Measurements from ENCODE around the gene FALEC.

Gene FALEC

GRCh38 chr1:150550222-150551050 lies 34.9 kb downstream of the FALEC start:
- CTCF ChIA-PET, result interaction anchor here (3.7 kb wide), 1 partner anchor 10 kb away, joined by 19 read pairs; no protein-coding TSS in a partner anchor
- no peak for DNase-seq (ENCODE audit: extremely low spot score)
- POLR2A ChIA-PET, result interaction anchor here (0.9 to 2.2 kb wide), 4 partner anchors 12 to 79 kb away, joined by 3 to 9 read pairs (median 4); partner anchors contain the start of genes ENSA and MCL1
- no peak for TF ChIP-seq ELF4 (IDR thresholded peaks at IDR 0.05)
- TF ChIP-seq SUZ12 (IDR thresholded peaks at IDR 0.05), result no peak
- no peak for TF ChIP-seq PKNOX1 (IDR thresholded peaks at IDR 0.05)
- no peak for TF ChIP-seq FOXK2 (IDR thresholded peaks at IDR 0.05)
- no peak for TF ChIP-seq FOXA1 (IDR thresholded peaks at IDR 0.05)
- no peak for TF ChIP-seq NFRKB (IDR thresholded peaks at IDR 0.05)
- no peak for TF ChIP-seq LEF1 (IDR thresholded peaks at IDR 0.05; ENCODE audit: borderline replicate concordance)
- TF ChIP-seq ARNT (IDR thresholded peaks at IDR 0.05), result no peak
- no peak for TF ChIP-seq SP1 (IDR thresholded peaks at IDR 0.05)
- no peak for TF ChIP-seq CTBP1 (IDR thresholded peaks at IDR 0.05; ENCODE audit: borderline replicate concordance)
- TF ChIP-seq FOXM1 (IDR thresholded peaks at IDR 0.05; ENCODE audit: borderline replicate concordance), result no peak
- TF ChIP-seq BHLHE40 (IDR thresholded peaks at IDR 0.05; ENCODE audit: borderline replicate concordance), result no peak
- no peak for TF ChIP-seq TARDBP (IDR thresholded peaks at IDR 0.05)
- TF ChIP-seq HDGF (IDR thresholded peaks at IDR 0.05; ENCODE audit: borderline replicate concordance), result no peak
- no peak for TF ChIP-seq L3MBTL2 (conservative IDR thresholded peaks at IDR 0.05)
- TF ChIP-seq ZNF384 (IDR thresholded peaks at IDR 0.05), result no peak

GRCh38 chr1:150551051-150551783 lies 35.7 kb downstream of the FALEC start:
- DNase-seq (ENCODE audit: extremely low spot score), result no peak
- CTCF ChIA-PET, result interaction anchor here (0.8 to 3.7 kb wide), 3 partner anchors 9 to 261 kb away, joined by 3 to 19 read pairs (median 10); no protein-coding TSS in a partner anchor
- POLR2A ChIA-PET, result interaction anchor here (0.8 to 2.2 kb wide), 7 partner anchors 11 to 78 kb away, joined by 3 to 9 read pairs (median 4); partner anchors contain the start of genes ENSA, FALEC and MCL1
- TF ChIP-seq BHLHE40 (IDR thresholded peaks at IDR 0.05; ENCODE audit: borderline replicate concordance), result no peak
- TF ChIP-seq FOXA1 (IDR thresholded peaks at IDR 0.05), result no peak
- no peak for TF ChIP-seq L3MBTL2 (conservative IDR thresholded peaks at IDR 0.05)
- TF ChIP-seq SP1 (IDR thresholded peaks at IDR 0.05), result no peak
- no peak for TF ChIP-seq CTBP1 (IDR thresholded peaks at IDR 0.05; ENCODE audit: borderline replicate concordance)
- TF ChIP-seq ELF4 (IDR thresholded peaks at IDR 0.05), result no peak
- no peak for TF ChIP-seq LEF1 (IDR thresholded peaks at IDR 0.05; ENCODE audit: borderline replicate concordance)
- TF ChIP-seq TARDBP (IDR thresholded peaks at IDR 0.05), result no peak
- TF ChIP-seq FOXM1 (IDR thresholded peaks at IDR 0.05; ENCODE audit: borderline replicate concordance), result no peak

GRCh38 chr1:150551784-150552127 lies 36.2 kb downstream of the FALEC start:
- no peak for DNase-seq (ENCODE audit: extremely low spot score)
- ChIA-PET CTCF (interaction anchor here (0.6 to 1.9 kb wide), 3 partner anchors 9 to 275 kb away, joined by 3 to 10 read pairs (median 5); no protein-coding TSS in a partner anchor), POLR2A (interaction anchor here (0.8 to 2.2 kb wide), 6 partner anchors 10 to 78 kb away, joined by 3 to 9 read pairs (median 4); partner anchors contain the start of genes ENSA, FALEC and MCL1)
- TF ChIP-seq NFRKB (IDR thresholded peaks at IDR 0.05) (no peak), L3MBTL2 (conservative IDR thresholded peaks at IDR 0.05) (no peak), BHLHE40 (IDR thresholded peaks at IDR 0.05; ENCODE audit: borderline replicate concordance) (no peak), HDGF (IDR thresholded peaks at IDR 0.05; ENCODE audit: borderline replicate concordance) (no peak), PKNOX1 (IDR thresholded peaks at IDR 0.05) (no peak), SP1 (IDR thresholded peaks at IDR 0.05) (no peak), FOXA1 (IDR thresholded peaks at IDR 0.05) (no peak), TARDBP (IDR thresholded peaks at IDR 0.05) (no peak), SUZ12 (IDR thresholded peaks at IDR 0.05) (no peak), ARNT (IDR thresholded peaks at IDR 0.05) (no peak), ZNF384 (IDR thresholded peaks at IDR 0.05) (no peak), CTBP1 (IDR thresholded peaks at IDR 0.05; ENCODE audit: borderline replicate concordance) (no peak), LEF1 (IDR thresholded peaks at IDR 0.05; ENCODE audit: borderline replicate concordance) (no peak), FOXK2 (IDR thresholded peaks at IDR 0.05) (no peak), FOXM1 (IDR thresholded peaks at IDR 0.05; ENCODE audit: borderline replicate concordance) (no peak), ELF4 (IDR thresholded peaks at IDR 0.05) (no peak)

- CTCF ChIA-PET, result interaction anchor here (0.6 to 1.9 kb wide), 3 partner anchors 8 to 274 kb away, joined by 3 to 10 read pairs (median 5); no protein-coding TSS in a partner anchor
- no peak for TF ChIP-seq FOXA1 (IDR thresholded peaks at IDR 0.05)
- no peak for TF ChIP-seq CTBP1 (IDR thresholded peaks at IDR 0.05; ENCODE audit: borderline replicate concordance)
- no peak for TF ChIP-seq LEF1 (IDR thresholded peaks at IDR 0.05; ENCODE audit: borderline replicate concordance)
- no peak for TF ChIP-seq FOXM1 (IDR thresholded peaks at IDR 0.05; ENCODE audit: borderline replicate concordance)
- no peak for TF ChIP-seq HDGF (IDR thresholded peaks at IDR 0.05; ENCODE audit: borderline replicate concordance)
- TF ChIP-seq SUZ12 (IDR thresholded peaks at IDR 0.05), result no peak
- no peak for TF ChIP-seq BHLHE40 (IDR thresholded peaks at IDR 0.05; ENCODE audit: borderline replicate concordance)
- TF ChIP-seq L3MBTL2 (conservative IDR thresholded peaks at IDR 0.05), result no peak
- no peak for TF ChIP-seq ELF4 (IDR thresholded peaks at IDR 0.05)
- no peak for TF ChIP-seq ARNT (IDR thresholded peaks at IDR 0.05)
- TF ChIP-seq TARDBP (IDR thresholded peaks at IDR 0.05), result no peak
- TF ChIP-seq FOXK2 (IDR thresholded peaks at IDR 0.05), result no peak
- TF ChIP-seq PKNOX1 (IDR thresholded peaks at IDR 0.05), result no peak
- TF ChIP-seq ZNF384 (IDR thresholded peaks at IDR 0.05), result no peak
- no peak for TF ChIP-seq SP1 (IDR thresholded peaks at IDR 0.05)
- TF ChIP-seq NFRKB (IDR thresholded peaks at IDR 0.05), result no peak
- POLR2A ChIA-PET, result interaction anchor here (0.8 to 2.2 kb wide), 5 partner anchors 10 to 77 kb away, joined by 3 to 9 read pairs (median 4); partner anchors contain the start of genes ENSA, FALEC and MCL1
- DNase-seq (ENCODE audit: extremely low spot score), result no peak
Observed at GRCh38 chr1:150552128-150552910, 36.8 kb downstream of the FALEC start.
